HFFc6 (cell line): Measurements from ENCODE around the gene TREML2. TPM values are rescaled to one million over a fixed set of nuclear protein-coding genes. Genes with fewer than 3 reads are reported as not detected.

Source experiments
- DNase-seq: peaks from one replicate; pipeline ENCODE4 v3.0.0-alpha.2; 2018
- H3K27ac Mint-ChIP-seq: 2 replicates; pipeline ENCODE4 v1.8.0; 2020; ENCODE audit warnings: mild to moderate bottlenecking, mixed read lengths
- H3K27me3 Mint-ChIP-seq: 2 replicates; pipeline ENCODE4 v1.8.0; 2021; ENCODE audit warnings: mild to moderate bottlenecking, moderate library complexity, mixed read lengths; ENCODE audit not compliant: insufficient read depth
- H3K36me3 Mint-ChIP-seq: 2 replicates; pipeline ENCODE4 v1.8.0; 2021; ENCODE audit warnings: low read depth, mixed read lengths
- H3K4me1 Mint-ChIP-seq: 2 replicates; pipeline ENCODE4 v1.8.0; 2020; ENCODE audit warnings: low read depth, mixed read lengths
- H3K4me3 Mint-ChIP-seq: 2 replicates; pipeline ENCODE4 v1.8.0; 2020; ENCODE audit warnings: mild to moderate bottlenecking, moderate library complexity, mixed read lengths
- H3K9me3 Mint-ChIP-seq: 2 replicates; pipeline ENCODE4 v1.8.0; 2020; ENCODE audit warnings: mild to moderate bottlenecking, mixed read lengths
- CTCF ChIP-seq: fragments of 200-600 bp; sonication (generic); IDR thresholded peaks from 2 replicates; pipeline ENCODE4 v1.5.0; 2021; ENCODE audit warnings: antibody characterized with exemption, mild to moderate bottlenecking
- total RNA-seq, 6 experiments: library from RNA; stranded (reverse); fragmentation: NEBNext Ultra II Directional; extraction: Animal tissue kit (Norgen Biotek cat#: 25700); gene quantifications; 2 replicates in 1 of 6; 3 replicates in 5 of 6; pipeline ENCODE4 v1.2.3, GENCODE V29; 2021

The TREML2 gene
- total RNA-seq, 6 experiments from 2014 or later, result not detected

DNA sequence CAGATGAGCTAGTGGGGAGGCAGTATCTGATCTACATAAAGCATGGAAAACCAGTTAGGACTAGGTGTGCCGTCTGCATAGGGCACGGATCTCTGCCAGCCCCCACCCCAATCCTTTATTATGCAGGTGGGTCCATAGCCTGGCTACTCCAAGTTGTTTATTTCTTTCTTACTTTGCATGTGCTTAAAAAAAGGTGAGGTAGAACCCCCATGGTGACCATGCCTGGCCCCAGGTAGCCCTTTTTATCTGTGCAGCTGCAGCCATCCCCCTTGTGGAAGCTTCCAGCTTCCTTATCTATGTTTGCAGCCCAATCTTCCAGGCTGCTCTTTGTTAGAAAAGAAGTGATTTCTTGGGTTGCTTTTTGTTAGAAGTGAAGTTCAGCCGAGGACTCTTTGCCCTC is 29.0 kb downstream of the TREML2 start:
- no peak overlapping the region for H3K4me3 Mint-ChIP-seq
- DNase-seq, result no peak
- peaks cover 14% of the 10 kb centered on the region for H3K27me3 Mint-ChIP-seq
- H3K9me3 Mint-ChIP-seq, result no peaks in the 10 kb centered on the region
- H3K36me3 Mint-ChIP-seq, result no peaks in the 10 kb centered on the region
- H3K27ac Mint-ChIP-seq, result no peak overlapping the region
- no peak for TF ChIP-seq CTCF
- H3K4me1 Mint-ChIP-seq, result no peaks in the 10 kb centered on the region

- Mint-ChIP-seq H3K27me3 (peaks cover 10% of the 10 kb centered on the region), H3K4me1 (no peaks in the 10 kb centered on the region), H3K9me3 (no peaks in the 10 kb centered on the region), H3K27ac (no peak overlapping the region), H3K4me3 (no peak overlapping the region), H3K36me3 (no peaks in the 10 kb centered on the region)
- TF ChIP-seq CTCF, result no peak
- no peak for DNase-seq
Observed at GRCh38 chr6:41170547-41171160, 30.3 kb downstream of the TREML2 start.

GRCh38 chr6:41167173-41167963 is 33.6 kb downstream of the TREML2 start:
- DNase-seq, result no peak
- Mint-ChIP-seq H3K4me1 (no peaks in the 10 kb centered on the region), H3K9me3 (no peaks in the 10 kb centered on the region), H3K4me3 (no peak overlapping the region), H3K27me3 (peaks cover 18% of the 10 kb centered on the region), H3K27ac (no peak overlapping the region), H3K36me3 (no peaks in the 10 kb centered on the region)
- no peak for TF ChIP-seq CTCF

GRCh38 chr6:41164551-41165120 is 36.3 kb downstream of the TREML2 start:
- TF ChIP-seq CTCF, result no peak
- Mint-ChIP-seq H3K4me3 (no peak overlapping the region), H3K9me3 (no peaks in the 10 kb centered on the region), H3K27me3 (peaks cover 14% of the 10 kb centered on the region), H3K36me3 (no peaks in the 10 kb centered on the region), H3K27ac (no peak overlapping the region), H3K4me1 (no peaks in the 10 kb centered on the region)
- DNase-seq, result no peak

DNA sequence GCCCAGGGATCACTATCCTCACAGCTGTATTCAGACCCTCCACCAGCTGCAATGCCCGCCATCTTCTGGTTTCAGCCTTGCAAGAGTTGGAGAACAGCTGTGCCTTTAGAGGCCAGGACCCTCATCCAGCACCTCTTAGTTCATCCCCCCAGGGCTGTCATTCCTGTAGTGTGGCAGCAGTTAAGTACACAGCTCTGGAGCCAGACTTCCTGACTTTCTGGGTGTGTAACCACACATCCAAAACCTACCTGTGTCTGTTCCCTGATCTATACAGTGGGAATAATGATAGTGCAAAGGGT is 37.6 kb downstream of the TREML2 start:
- Mint-ChIP-seq H3K27me3 (peaks cover 14% of the 10 kb centered on the region), H3K36me3 (no peaks in the 10 kb centered on the region), H3K4me1 (no peaks in the 10 kb centered on the region), H3K27ac (no peak overlapping the region), H3K4me3 (no peak overlapping the region), H3K9me3 (no peaks in the 10 kb centered on the region)
- TF ChIP-seq CTCF, result no peak
- DNase-seq, result no peak
